SK-N-SH (cell line): ENCODE results near the gene PBX1. TPM values are rescaled to one million over a fixed set of nuclear protein-coding genes. Genes with fewer than 3 reads are reported as not detected.

Experiments used
- CTCF ChIA-PET: fragments of 300-600, 350-600 bp; formaldehyde crosslinking; extraction: SDS; loops from one replicate; lab custom pipeline; 2021; lab: Yijun Ruan, JAX
- POLR2A ChIA-PET: fragments of 350-600 bp; sonication (Branson Sonifier 250); formaldehyde crosslinking; extraction: SDS; loops from one replicate; lab custom pipeline; 2020; ENCODE audit warnings: antibody characterized with exemption, inconsistent platforms; lab: Yijun Ruan, JAX
- DNase-seq: peaks from one replicate; pipeline ENCODE4 v3.0.0; 2012
- H2AFZ ChIP-seq: fragments of 200-600 bp; sonication (generic); 2 replicates; pipeline ENCODE4 v1.8.1; 2016; ENCODE audit warnings: antibody characterized with exemption, mild to moderate bottlenecking, low read depth
- H3F3A ChIP-seq: fragments of 200-600 bp; sonication (generic); replicated peaks from 2 replicates; pipeline ENCODE3; 2016; ENCODE audit warnings: antibody characterized with exemption, mild to moderate bottlenecking; ENCODE audit not compliant: insufficient read depth
- H3K27ac ChIP-seq, 2 experiments: fragments of 200-500 bp in 1 of 2; fragments of 200-600 bp in 1 of 2; sonication (Bioruptor generic) in 1 of 2; sonication (generic), shearing (Covaris generic) in 1 of 2; 2 replicates each; pipeline versions ENCODE4 v1.5.1 to v1.6.1; 2014 to 2016; ENCODE audit warnings: low read depth in 2 of 2, inconsistent platforms in 1 of 2, low read length in 1 of 2, mild to moderate bottlenecking in 1 of 2, mixed read lengths in 1 of 2
- H3K27me3 ChIP-seq: fragments of 200-600 bp; sonication (generic), shearing (Covaris generic); 2 replicates; pipeline ENCODE4 v1.6.1; 2016; ENCODE audit warnings: mixed run types; ENCODE audit not compliant: insufficient read depth
- H3K36me3 ChIP-seq, 2 experiments: fragments of 200-500 bp in 1 of 2; fragments of 200-600 bp in 1 of 2; sonication (Bioruptor generic) in 1 of 2; sonication (generic) in 1 of 2; replicated peaks in 1 of 2; 2 replicates each; pipeline versions ENCODE3 to v1.5.1; 2014 to 2016; ENCODE audit warnings: low read length in 1 of 2, mild to moderate bottlenecking in 1 of 2; ENCODE audit not compliant: insufficient read depth in 2 of 2, control insufficient read depth in 1 of 2
- H3K4me1 ChIP-seq, 2 experiments: fragments of 200-500 bp in 1 of 2; fragments of 200-600 bp in 1 of 2; sonication (Bioruptor generic) in 1 of 2; sonication (generic), shearing (Covaris generic) in 1 of 2; 2 replicates each; pipeline versions ENCODE4 v1.5.1 to v1.6.1; 2014 to 2016; ENCODE audit warnings: low read depth in 1 of 2, low read length in 1 of 2, mixed run types in 1 of 2; ENCODE audit not compliant: insufficient read depth in 2 of 2, control insufficient read depth in 1 of 2
- H3K4me2 ChIP-seq: fragments of 200-600 bp; sonication (generic), shearing (Covaris generic); 2 replicates; pipeline ENCODE4 v1.6.1; 2017; ENCODE audit warnings: mixed run types
- H3K4me3 ChIP-seq, 2 experiments: fragments of 200-500 bp in 1 of 2; fragments of 200-600 bp in 1 of 2; sonication (Bioruptor generic) in 1 of 2; sonication (generic), shearing (Covaris generic) in 1 of 2; 2 replicates each; pipeline versions ENCODE4 v1.5.1 to v1.8.1; 2014 to 2016; ENCODE audit warnings: low read depth in 2 of 2, inconsistent platforms in 1 of 2, low read length in 1 of 2, mild to moderate bottlenecking in 1 of 2, mixed read lengths in 1 of 2, moderate library complexity in 1 of 2
- H3K79me2 ChIP-seq: fragments of 200-600 bp; sonication (generic); 2 replicates; pipeline ENCODE4 v1.8.1; 2017; ENCODE audit warnings: mild to moderate bottlenecking; ENCODE audit not compliant: insufficient read depth
- H3K9ac ChIP-seq: fragments of 200-600 bp; sonication (generic); 2 replicates; pipeline ENCODE4 v1.6.1; 2017; ENCODE audit warnings: mixed run types
- H3K9me2 ChIP-seq: fragments of 200-600 bp; sonication (generic); 2 replicates; pipeline ENCODE4 v1.6.1; 2017; ENCODE audit warnings: mixed run types
- H3K9me3 ChIP-seq: fragments of 200-600 bp; sonication (generic); 2 replicates; pipeline ENCODE4 v1.6.1; 2017; ENCODE audit warnings: mixed run types, mild to moderate bottlenecking, moderate library complexity
- H4K20me1 ChIP-seq: fragments of 200-600 bp; sonication (generic); 2 replicates; pipeline ENCODE4 v1.6.1; 2017; ENCODE audit warnings: mild to moderate bottlenecking, mixed run types; ENCODE audit not compliant: insufficient read depth
- CHD2 ChIP-seq: fragments of 150-350 bp; IDR thresholded peaks from 2 replicates; pipeline ENCODE4 v1.6.1; 2018; ENCODE audit warnings: low read length; ENCODE audit not compliant: partially characterized antibody
- CTCF ChIP-seq: fragments of 200-600 bp; sonication (generic); IDR thresholded peaks from 2 replicates; pipeline ENCODE4 v1.6.1; 2017; ENCODE audit warnings: antibody characterized with exemption, mild to moderate bottlenecking, moderate library complexity
- ELF1 ChIP-seq: IDR thresholded peaks from 2 replicates; pipeline ENCODE4 v1.4.0; 2012
- IRF3 ChIP-seq: fragments of 150-350 bp; IDR thresholded peaks from 2 replicates; pipeline ENCODE4 v1.6.1; 2016; ENCODE audit warnings: mild to moderate bottlenecking, low read depth, low read length
- MXI1 ChIP-seq: IDR thresholded peaks from 2 replicates; pipeline ENCODE4 v1.6.1; 2012; ENCODE audit warnings: mild to moderate bottlenecking, low read depth, low read length, improper control_type of control experiment
- NFIC ChIP-seq: IDR thresholded peaks from 2 replicates; pipeline ENCODE4 v1.4.0; 2012; ENCODE audit warnings: borderline replicate concordance
- NRF1 ChIP-seq: IDR thresholded peaks from 2 replicates; pipeline ENCODE4 v1.6.1; 2012; ENCODE audit warnings: low read depth, mild to moderate bottlenecking, low read length
- REST ChIP-seq: IDR thresholded peaks from 2 replicates; pipeline ENCODE4 v1.6.1; 2012; ENCODE audit warnings: mild to moderate bottlenecking, low read depth, low read length, moderate library complexity
- RFX5 ChIP-seq: IDR thresholded peaks from 2 replicates; pipeline ENCODE4 v1.6.1; 2012; ENCODE audit warnings: mild to moderate bottlenecking, improper control_type of control experiment, low read length
- SIN3A ChIP-seq: IDR thresholded peaks from 2 replicates; pipeline ENCODE4 v1.6.1; 2012; ENCODE audit warnings: low read depth, mild to moderate bottlenecking, low read length, moderate library complexity, borderline replicate concordance
- TEAD4 ChIP-seq: IDR thresholded peaks from 2 replicates; pipeline ENCODE4 v1.4.0; 2012; ENCODE audit warnings: mild to moderate bottlenecking, borderline replicate concordance; ENCODE audit not compliant: insufficient read depth
- WGBS: methylation state at CpG from one replicate; pipeline ENCODE4 v1.1.6; 2017; ENCODE audit warnings: low lambda C conversion rate; 5-methylcytosine and 5-hydroxymethylcytosine counted together
- polyA plus RNA-seq, 3 experiments: library from polyadenylated mRNA; depleted of rRNA; stranded (reverse); fragments of >200 nt; gene quantifications; 2 replicates each; pipeline ENCODE4 v1.2.3, GENCODE V29; 2012
- TF ChIP-seq, protein P1 (sequence below): fragments of 150-350 bp; IDR thresholded peaks from 2 replicates; pipeline ENCODE4 v1.6.1; 2017; ENCODE audit warnings: antibody characterized with exemption, low read length, low read depth, borderline replicate concordance

The PBX1 gene
- polyA plus RNA-seq, 1 of the 3 experiments (the other 2 are of a cell fraction), result 27.0 TPM

DNA sequence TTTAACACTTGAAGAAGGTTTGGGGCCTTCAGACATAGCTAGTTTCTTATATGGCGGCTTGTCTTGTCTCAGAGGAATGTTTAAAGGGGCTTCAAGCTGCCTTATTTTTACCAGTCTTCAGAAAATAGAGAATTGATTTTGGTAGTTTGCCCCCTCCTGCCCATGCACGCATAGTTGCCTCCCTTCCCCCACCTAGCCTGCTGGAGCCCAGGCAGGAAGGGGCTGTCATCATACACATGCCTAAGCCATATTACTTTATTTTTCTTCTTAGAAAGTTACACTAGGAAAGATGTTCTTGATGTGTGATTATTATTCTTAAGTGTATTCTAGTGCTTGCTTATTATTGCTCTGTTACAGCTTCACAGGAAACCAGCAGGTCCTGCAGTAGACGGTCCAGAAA, 18.3 kb downstream of the PBX1 start:
- ChIA-PET POLR2A (no interaction called here), CTCF (interaction anchor here (0.6 to 0.9 kb wide), 2 partner anchors 9 to 210 kb away, joined by 3 read pairs; no protein-coding TSS in a partner anchor)
- H3K4me1 ChIP-seq, result peaks cover 0 to 4% of the 10 kb centered on the region in 2 experiments; a peak in 1 of 4 replicates
- H3K36me3 ChIP-seq, result peaks cover 0 to 8% of the 10 kb centered on the region in 2 experiments
- no peak overlapping the region for H3K9ac ChIP-seq
- no peaks in the 10 kb centered on the region for H3F3A ChIP-seq
- H3K9me3 ChIP-seq, result no peaks in the 10 kb centered on the region
- no peak overlapping the region for H2AFZ ChIP-seq
- no peaks in the 10 kb centered on the region for H3K9me2 ChIP-seq
- no peaks in the 10 kb centered on the region for H3K27me3 ChIP-seq
- H4K20me1 ChIP-seq, result no peaks in the 10 kb centered on the region
- whole genome bisulfite sequencing, result 87% methylated on average over 3 of the region's 3 CpGs
- no peak overlapping the region for H3K27ac ChIP-seq
- no peak for TF ChIP-seq REST
- TF ChIP-seq IRF3, result no peak
- TF ChIP-seq SIN3A, result no peak
- no peak for TF ChIP-seq ELF1
- no peak for TF ChIP-seq RFX5
- no peak for TF ChIP-seq CTCF
- DNase-seq, result no peak
- H3K4me3 ChIP-seq, result no peak overlapping the region
- no peak overlapping the region for H3K4me2 ChIP-seq
- H3K79me2 ChIP-seq, result no peaks in the 10 kb centered on the region; the same call in 1 of the 2 replicates

GRCh38 chr1:164578479-164579200, 19.7 kb downstream of the PBX1 start:
- peaks cover 0 to 8% of the 10 kb centered on the region in 2 experiments for H3K36me3 ChIP-seq
- H2AFZ ChIP-seq, result no peak overlapping the region
- H3K27me3 ChIP-seq, result no peaks in the 10 kb centered on the region
- H3K9me2 ChIP-seq, result no peaks in the 10 kb centered on the region
- CTCF ChIA-PET, result no interaction called here
- H3K4me3 ChIP-seq, result no peak overlapping the region
- no peak for DNase-seq
- no peak overlapping the region for H3K4me2 ChIP-seq
- TF ChIP-seq TEAD4 (no peak), NRF1 (no peak), CHD2 (no peak), MXI1 (no peak), NFIC (no peak)
- TF ChIP-seq, protein P1, sequence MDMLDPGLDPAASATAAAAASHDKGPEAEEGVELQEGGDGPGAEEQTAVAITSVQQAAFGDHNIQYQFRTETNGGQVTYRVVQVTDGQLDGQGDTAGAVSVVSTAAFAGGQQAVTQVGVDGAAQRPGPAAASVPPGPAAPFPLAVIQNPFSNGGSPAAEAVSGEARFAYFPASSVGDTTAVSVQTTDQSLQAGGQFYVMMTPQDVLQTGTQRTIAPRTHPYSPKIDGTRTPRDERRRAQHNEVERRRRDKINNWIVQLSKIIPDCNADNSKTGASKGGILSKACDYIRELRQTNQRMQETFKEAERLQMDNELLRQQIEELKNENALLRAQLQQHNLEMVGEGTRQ, result no peak
- 98% methylated on average over 4 of the region's 4 CpGs for WGBS
- no peaks in the 10 kb centered on the region for H4K20me1 ChIP-seq
- H3K9me3 ChIP-seq, result no peaks in the 10 kb centered on the region
- H3K9ac ChIP-seq, result no peak overlapping the region
- POLR2A ChIA-PET, result no interaction called here
- no peak overlapping the region for H3K27ac ChIP-seq
- peaks cover 0 to 4% of the 10 kb centered on the region in 2 experiments; a peak in 1 of 4 replicates for H3K4me1 ChIP-seq
- no peaks in the 10 kb centered on the region; the same call in 1 of the 2 replicates for H3K79me2 ChIP-seq
- H3F3A ChIP-seq, result no peaks in the 10 kb centered on the region
